ENCODE results near the gene CSF3. TPM values are rescaled to one million over a fixed set of nuclear protein-coding genes. Genes with fewer than 3 reads are reported as not detected.

The CSF3 gene
- total RNA-seq, 1 donor from 2014 or later = not detected

DNA sequence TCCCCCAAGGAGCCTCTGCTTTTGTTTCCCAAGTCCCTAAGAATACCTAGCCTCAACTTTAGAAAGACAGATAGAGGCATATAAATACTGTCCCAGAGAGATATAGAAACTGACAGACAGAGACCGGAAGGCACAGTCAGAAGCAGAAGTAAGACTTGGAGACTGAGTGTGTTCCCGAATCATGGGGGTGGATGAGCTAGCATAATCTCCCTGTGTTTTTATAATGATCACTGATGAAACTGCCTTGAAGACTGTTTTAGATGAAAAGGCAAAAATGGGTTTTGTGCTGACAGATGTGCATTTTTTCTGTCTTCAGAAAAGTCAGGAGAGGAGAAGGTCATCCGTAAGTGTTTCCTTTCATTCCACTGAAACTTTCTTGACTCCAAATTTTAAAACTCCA lies 43.0 kb upstream of the CSF3 start:
- no peak for DNase-seq (ENCODE audit: low read depth)
- H3K4me3 ChIP-seq (ENCODE audit: low read depth, low read length) = no peak overlapping the region
- no peak for TF ChIP-seq CTCF (conservative IDR thresholded peaks at IDR 0.05; ENCODE audit: low read depth, low read length)

DNA sequence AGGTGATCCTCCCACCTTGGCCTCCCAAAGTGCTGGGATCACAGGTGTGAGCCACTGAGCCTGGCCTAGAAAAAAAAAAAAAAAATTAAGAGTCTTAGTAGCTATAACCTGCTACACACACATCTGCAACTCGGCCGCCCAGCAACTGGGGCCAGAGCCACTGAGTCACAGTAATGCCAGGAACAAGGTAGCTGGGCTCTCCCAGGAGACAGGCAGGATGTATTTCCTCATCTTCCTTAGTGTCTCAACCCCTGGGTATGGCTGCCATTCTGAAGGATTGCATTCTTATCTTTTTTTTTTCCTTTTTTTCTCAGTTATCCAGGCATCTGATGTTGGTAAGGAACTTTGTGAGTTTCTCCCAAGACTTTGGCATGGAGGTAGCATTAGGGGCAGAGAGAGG lies 41.7 kb upstream of the CSF3 start:
- DNase-seq (ENCODE audit: low read depth) = no peak
- no peak for TF ChIP-seq CTCF (conservative IDR thresholded peaks at IDR 0.05; ENCODE audit: low read depth, low read length)

GRCh38 chr17:39974433-39974832 lies 40.8 kb upstream of the CSF3 start:
- H3K4me3 ChIP-seq (ENCODE audit: low read depth, low read length) = no peak overlapping the region
- TF ChIP-seq CTCF (conservative IDR thresholded peaks at IDR 0.05; ENCODE audit: low read depth, low read length) = no peak
- DNase-seq (ENCODE audit: low read depth) = no peak

More for the DNA sequence above, 41.7 kb upstream of the CSF3 start:
- no peak overlapping the region for H3K4me3 ChIP-seq (ENCODE audit: low read depth, low read length)

GRCh38 chr17:39975801-39976200 lies 39.4 kb upstream of the CSF3 start:
- no peak for TF ChIP-seq CTCF (conservative IDR thresholded peaks at IDR 0.05; ENCODE audit: low read depth, low read length)
- DNase-seq (ENCODE audit: low read depth) = no peak
- H3K4me3 ChIP-seq (ENCODE audit: low read depth, low read length) = no peak overlapping the region

GRCh38 chr17:39979016-39979670 lies 36.1 kb upstream of the CSF3 start:
- peak; percentile 64 for DNase-seq (ENCODE audit: low read depth)
- H3K4me3 ChIP-seq (ENCODE audit: low read depth, low read length) = no peak overlapping the region
- no peak for TF ChIP-seq CTCF (conservative IDR thresholded peaks at IDR 0.05; ENCODE audit: low read depth, low read length)

DNA sequence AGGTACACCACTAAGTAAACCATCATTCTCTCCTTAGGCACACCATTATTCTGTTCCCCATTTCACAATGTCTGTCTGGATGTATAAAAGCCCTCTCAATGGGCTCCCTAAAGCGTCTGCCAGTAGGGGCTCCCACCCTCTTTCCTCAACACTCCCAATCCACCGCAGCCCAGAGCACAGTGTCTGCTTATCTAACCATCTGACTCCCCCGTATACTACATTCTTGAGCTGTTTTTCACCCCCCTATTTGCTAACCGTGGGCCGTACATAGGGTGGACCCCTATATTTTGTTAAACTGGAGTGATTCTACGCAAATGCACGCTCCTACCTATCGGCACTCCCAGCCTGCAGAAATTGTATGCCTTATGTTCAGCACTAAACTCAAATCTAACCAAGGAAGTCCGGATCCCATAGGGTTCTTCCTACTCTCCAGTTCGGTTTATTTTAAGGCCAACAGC lies 35.3 kb upstream of the CSF3 start:
- no peak for TF ChIP-seq CTCF (conservative IDR thresholded peaks at IDR 0.05; ENCODE audit: low read depth, low read length)
- DNase-seq (ENCODE audit: low read depth) = no peak
- H3K4me3 ChIP-seq (ENCODE audit: low read depth, low read length) = peak overlapping the region; percentile 67

Measured in epithelial cell of proximal tubule (primary cell).